HG03064 (cell line): ENCODE measurements around the gene MLIP.
"Not testable (repeated sequence)": the region's sequence is repeated elsewhere in the genome, so short reads cannot be mapped to it uniquely, and the experiment has no call there.

Experiments used
- ATAC-seq: cut with Tn5 transposase; IDR thresholded peaks from one replicate; pipeline ENCODE4 v1.9.1; 2021; ENCODE audit warnings: low read depth; ENCODE audit not compliant: unreplicated experiment

The MLIP gene

GRCh38 chr6:54206510-54206909 is 95.3 kb downstream of the MLIP start:
- no peak for ATAC-seq

- ATAC-seq: not testable (repeated sequence)
Observed at GRCh38 chr6:54209983-54210382, 98.7 kb downstream of the MLIP start.

GRCh38 chr6:54214286-54214685 is 103.0 kb downstream of the MLIP start:
- no peak for ATAC-seq

- no peak for ATAC-seq
Observed at GRCh38 chr6:54216336-54216735, 105.1 kb downstream of the MLIP start.

GRCh38 chr6:54217018-54217417 is 105.8 kb downstream of the MLIP start:
- ATAC-seq: no peak

GRCh38 chr6:54222217-54222616 is 111.0 kb downstream of the MLIP start:
- no peak for ATAC-seq

GRCh38 chr6:54232703-54233102 is 121.5 kb downstream of the MLIP start:
- no peak for ATAC-seq

- ATAC-seq: no peak
Observed at GRCh38 chr6:54234539-54234938, 123.3 kb downstream of the MLIP start.

GRCh38 chr6:54236984-54237383 is 125.7 kb downstream of the MLIP start:
- no peak for ATAC-seq

GRCh38 chr6:54238396-54238795 is 127.2 kb downstream of the MLIP start:
- ATAC-seq: no peak

GRCh38 chr6:54243699-54244098 is 132.5 kb downstream of the MLIP start:
- no peak for ATAC-seq

GRCh38 chr6:54244430-54244829 is 133.2 kb downstream of the MLIP start:
- no peak for ATAC-seq

- no peak for ATAC-seq
Observed at GRCh38 chr6:54245265-54245664, 134.0 kb downstream of the MLIP start.

GRCh38 chr6:54248319-54248718 is 137.1 kb downstream of the MLIP start:
- peak; percentile 51 for ATAC-seq

- ATAC-seq: no peak
Observed at GRCh38 chr6:54248994-54249393, 137.8 kb downstream of the MLIP start.

- not testable (repeated sequence) for ATAC-seq
Observed at GRCh38 chr6:54249812-54250211, 138.6 kb downstream of the MLIP start.

- no peak for ATAC-seq
Observed at GRCh38 chr6:54252496-54252895, 141.3 kb downstream of the MLIP start.

GRCh38 chr6:54252916-54253315 is 141.7 kb downstream of the MLIP start:
- ATAC-seq: no peak

GRCh38 chr6:54254886-54255285 is 143.6 kb downstream of the MLIP start:
- no peak for ATAC-seq

- no peak for ATAC-seq
Observed at GRCh38 chr6:54255886-54256285, 144.6 kb downstream of the MLIP start.

GRCh38 chr6:54260025-54260424 is 148.8 kb downstream of the MLIP start:
- ATAC-seq: no peak

- no peak for ATAC-seq
Observed at GRCh38 chr6:54262499-54262898, 151.3 kb downstream of the MLIP start.

- no peak for ATAC-seq
Observed at GRCh38 chr6:54262971-54263370, 151.7 kb downstream of the MLIP start.
